NCI-H82 (cell line): Measurements from ENCODE around the gene DDR1.
"Not testable (repeated sequence)": the region's sequence is repeated elsewhere in the genome, so short reads cannot be mapped to it uniquely, and the experiment has no call there.

Experiments used
- DNase-seq: peaks from one replicate; lab custom pipeline; 2025; lab: John Stamatoyannopoulos, UW

Gene DDR1

DNA sequence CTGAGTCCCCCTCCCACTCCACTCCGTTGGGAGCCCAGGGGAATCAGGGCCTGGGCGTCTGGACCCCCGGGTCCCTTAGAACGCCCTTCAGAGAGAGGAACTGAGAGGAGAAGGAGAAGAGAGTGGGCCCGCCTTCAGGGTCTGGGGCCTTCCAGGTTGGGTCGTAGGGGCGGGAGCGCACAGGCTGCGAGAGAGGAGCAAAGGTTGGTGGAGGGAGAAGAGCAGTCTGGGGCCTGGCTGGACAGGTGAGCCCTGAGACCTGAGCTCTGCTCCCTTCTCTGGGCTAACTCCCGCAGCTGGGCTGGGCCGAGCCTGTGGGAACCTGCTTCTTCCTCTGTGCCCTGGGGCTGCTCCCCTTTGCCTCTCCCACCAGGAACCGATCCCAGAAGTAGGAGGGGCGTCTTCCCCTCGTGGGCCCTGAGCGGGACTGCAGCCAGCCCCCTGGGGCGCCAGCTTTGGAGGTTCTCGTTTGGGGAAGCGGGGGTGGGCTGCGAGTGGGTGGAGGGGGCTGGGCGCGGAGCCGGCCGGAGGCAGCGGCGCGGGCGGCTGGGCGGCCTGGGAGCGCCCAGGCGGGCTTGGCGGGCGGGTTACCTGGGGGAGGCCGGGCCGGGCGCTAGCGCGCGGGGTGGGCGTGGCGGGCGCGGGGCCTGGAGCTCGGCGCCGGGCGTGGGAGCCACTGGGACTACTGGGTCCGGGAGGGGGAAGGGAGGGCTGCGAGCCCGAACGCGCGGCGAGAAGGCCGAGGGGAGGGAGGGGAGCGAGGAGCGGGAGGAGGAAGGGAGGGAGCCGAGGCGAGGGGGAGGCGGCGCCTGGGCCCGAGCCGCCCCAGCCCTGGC lies at the start of gene DDR1:
Gene DDR1 (plus strand): TSS at position 835 of the 836 bp plus-strand sequence. CDS start 4,211 bp downstream, outside the sequence.
- peak; percentile 75 for DNase-seq

DNA sequence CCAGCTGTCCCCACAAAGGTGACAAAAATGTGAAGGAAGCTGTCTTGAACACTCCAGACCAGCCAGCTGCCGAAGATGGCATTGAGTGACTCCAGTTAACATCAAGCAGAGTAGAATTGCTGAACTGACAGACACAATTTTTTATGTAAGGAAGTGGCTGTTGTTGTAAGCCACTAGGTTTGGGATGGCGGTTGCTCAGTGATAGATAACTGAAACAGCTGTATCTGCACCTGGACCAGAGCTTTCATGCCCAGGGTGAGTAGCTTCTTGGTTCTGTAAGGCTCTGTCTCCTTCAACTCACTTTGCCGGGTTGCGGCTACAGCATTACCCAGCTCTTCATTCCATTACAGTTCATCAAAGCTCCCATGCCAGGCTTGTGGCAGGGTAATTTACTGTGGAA lies 49.7 kb upstream of the DDR1 start:
- no peak for DNase-seq

DNA sequence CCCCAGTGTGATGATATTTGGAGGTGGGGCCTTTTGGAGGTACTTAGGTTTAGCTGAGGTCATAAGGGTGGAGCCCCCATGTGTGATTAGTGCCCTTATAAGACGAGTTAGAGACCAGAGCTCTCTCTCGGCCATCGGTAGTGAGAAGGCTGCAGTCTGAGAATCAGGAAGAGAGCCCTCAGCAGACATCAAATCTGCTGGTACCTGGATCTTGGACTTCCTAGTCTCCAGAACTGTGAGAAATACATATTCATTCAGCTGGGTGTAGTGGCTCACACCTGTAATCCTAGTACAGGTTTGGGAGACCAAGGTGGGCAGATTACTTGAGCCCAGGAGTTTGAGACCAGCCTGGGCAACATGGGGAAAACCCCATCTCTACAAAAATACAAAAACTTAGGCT lies 48.7 kb upstream of the DDR1 start:
- no peak for DNase-seq

DNA sequence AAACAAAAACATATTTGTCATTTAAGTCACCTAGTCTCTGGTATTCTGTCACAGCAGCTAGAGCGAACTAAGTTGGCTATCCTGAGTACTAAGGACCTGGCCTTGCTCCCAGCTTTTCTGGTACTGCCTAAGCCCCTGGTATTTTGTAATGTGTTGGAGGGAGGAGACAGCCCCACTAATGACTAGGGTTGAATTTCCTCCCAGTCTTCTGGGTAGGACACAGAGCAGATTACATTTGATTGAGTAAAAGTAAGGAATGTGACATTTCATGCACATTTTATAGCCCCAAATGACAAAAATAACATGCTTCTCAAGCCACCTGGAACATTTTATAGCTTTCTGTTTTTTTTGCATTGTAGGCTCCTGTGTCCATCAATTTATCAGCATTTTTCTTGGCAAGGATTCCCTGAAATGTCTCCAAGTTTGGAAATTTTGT lies 47.9 kb upstream of the DDR1 start:
- no peak for DNase-seq

DNA sequence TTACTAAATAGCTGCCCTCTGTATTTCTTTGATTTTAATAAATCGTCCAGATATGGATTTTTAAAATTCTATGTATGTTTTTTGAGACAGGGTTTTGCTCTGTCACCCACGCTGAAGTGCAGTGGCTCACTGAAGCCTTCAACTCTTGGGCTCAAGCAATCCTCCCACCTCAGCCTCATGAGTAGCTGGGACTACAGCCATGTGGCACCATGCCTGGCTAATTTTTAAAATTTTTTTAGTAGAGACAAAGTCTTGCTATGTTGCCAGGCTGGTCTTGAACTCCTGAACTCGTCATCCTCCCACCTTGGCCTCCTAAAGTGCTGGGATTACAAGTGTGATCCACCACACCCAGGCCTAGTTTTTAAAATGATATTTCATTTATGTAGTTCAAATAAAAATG lies 47.4 kb upstream of the DDR1 start:
- DNase-seq, result no peak

DNA sequence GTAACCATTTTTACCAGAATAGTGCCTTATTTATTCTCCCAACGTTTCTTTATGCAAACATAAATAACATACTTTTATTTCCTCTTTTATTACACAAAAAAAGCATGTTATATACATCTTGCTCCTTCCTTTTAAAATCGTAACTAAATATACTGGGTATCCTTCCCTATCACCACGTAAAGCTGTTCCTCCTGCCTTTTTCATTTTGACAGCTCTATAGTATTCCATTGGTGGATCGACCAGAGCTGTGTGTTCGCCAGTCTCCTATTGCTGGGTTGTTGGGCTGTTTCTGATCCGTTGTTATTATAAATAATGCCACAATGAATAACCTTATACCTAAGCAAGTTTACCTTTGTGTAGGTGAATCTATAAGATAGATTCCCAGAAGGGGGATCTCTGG lies 46.9 kb upstream of the DDR1 start:
- DNase-seq, result no peak

DNA sequence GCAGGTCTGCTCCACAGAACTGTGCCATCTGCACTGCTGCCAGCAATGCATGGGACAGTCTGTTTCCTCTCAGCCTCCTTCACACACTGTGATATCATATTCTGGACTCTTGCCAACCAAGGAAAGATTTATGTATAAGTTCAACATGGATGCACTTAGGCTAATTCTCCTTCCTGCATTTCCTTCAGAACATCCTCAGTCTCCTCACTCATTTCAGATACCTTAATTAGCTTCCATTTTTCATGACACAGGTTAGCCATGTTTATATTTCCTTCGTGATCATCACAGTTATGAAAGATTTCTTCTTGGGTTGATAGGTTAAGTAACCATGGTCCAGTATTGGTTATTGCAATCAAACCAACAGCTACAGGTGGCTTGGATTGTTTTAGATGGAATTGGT lies 46.4 kb upstream of the DDR1 start:
- DNase-seq, result peak; percentile 32

DNA sequence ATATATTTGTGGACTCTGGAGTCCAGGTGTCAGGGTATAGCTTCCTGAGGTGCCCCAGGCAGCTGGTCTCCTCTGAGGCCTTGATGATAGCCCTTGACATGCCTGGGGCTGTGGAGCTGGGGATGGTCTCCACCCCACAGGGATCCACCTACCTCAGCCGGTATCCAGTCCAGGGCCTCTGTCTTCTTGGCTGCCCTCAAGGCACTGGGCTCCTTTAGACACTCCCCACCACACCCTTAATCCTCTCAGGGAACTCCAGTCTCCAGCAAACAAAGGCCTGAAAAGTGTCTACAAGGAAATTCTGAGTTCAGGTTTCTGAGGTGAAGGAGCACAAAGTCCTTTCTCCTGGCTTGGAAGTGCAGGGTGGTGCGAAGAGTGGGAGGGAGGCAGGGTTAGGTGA lies 44.6 kb upstream of the DDR1 start:
- no peak for DNase-seq

DNA sequence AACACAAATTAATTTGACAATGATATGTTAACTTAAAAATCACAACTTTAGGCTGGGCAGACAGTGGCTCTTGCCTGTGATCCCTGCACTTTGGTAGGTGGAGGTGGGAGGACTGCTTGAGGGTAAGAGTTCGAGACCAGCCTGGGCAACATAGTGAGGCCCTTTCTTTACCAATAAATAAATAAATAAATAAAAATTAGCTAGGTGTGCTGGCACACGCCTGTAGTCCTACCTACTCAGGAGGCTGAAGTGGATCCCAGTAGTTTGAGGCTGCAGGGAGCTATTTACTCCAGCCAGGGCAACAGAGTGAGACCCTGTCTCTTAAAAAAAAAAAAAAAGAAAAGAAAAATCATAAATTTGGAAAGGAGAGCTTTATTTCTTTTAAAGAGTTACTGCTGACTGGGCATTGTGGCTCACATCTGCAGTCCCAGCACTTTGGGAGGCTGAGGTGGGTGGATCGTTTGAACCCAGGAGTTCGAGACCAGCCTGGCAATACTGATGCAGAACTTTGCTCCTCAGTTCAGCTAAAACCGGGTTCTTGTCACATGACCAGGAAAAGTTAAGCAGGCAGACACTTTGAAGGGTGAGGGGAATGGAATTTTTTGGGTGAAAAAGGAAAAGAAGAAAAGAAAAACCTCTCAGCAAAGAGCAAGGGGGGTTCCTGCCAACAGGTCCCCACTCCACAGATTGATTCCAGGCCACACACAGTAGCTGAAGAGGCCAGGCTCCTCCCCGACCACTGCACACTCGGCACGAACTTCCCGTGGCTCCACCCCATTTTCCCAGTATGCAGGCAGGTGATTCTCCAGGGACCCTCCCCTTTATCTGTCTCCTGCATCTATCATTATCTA lies 44.0 kb upstream of the DDR1 start:
- DNase-seq, result no peak

DNA sequence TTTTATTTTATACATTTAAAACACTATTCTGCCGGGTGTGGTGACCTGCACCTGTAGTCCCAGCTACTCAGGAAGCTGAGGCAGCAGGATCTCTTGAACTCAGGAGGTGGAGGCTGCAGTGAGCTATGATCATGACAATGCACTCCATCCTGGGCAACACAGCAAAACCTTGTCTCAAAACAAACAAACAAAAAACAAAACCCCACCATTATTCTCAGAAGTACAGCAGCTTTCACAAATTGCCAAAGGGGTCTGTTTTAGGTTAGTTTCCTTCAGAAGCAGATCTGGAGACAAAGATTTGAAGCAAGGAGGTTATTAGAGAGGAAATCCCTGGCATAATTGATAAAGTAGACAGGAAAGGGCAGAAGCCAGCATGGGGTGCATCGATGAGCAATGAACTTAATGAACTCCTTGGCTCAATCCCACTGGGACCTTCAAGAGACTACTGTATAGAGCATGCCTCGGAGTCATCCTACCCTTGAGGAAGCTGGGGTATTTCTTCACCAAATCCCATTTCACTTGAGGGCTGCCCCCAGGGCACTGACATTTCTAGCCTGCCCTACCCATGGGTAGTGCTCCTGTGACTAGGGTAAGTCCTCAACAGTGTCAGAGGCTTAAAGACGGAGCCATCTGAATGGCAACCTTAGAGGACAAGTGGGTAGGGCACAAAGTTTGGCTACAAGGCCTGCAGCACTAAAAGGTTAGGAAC lies 43.2 kb upstream of the DDR1 start:
- DNase-seq, result no peak

DNA sequence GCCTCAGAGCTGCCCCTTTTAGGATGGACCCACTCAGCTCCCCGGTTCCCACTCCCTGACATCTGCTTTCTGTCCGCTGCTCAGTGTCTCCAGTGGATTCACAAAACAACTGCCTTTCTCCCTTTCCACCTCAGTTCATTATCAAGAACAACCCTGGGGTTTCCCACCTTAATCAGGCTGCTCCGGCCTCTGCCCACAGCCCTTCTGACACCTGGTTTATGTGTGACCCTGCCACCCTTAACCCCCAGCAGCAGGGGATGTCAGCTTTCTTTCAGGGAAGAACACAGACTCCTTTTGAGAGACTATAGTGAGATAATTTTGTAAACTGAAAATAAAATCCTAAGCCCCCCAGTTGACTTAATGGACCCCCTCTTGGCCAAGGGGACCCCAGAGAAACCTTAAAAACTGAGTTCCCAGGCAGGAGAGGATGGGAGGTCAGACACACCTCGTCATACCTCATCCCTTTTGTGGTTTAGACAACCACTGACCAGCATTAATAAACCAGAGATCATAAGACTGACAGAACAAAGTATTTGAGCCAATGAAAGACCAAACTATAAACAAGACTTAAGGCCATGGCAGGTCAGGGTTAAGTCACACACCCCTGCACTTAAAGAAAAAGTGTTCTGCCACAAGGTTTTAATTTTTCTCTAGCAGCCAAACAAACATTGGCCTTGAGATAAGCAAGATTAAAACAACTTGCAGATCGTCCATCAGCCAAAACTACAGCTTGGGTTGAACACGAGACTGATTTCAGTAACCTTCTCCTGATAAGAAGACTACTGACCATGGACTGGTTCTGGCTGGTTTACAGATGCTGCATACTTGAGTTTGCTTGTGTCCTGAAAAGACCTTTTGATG lies 42.4 kb upstream of the DDR1 start:
- no peak for DNase-seq

DNA sequence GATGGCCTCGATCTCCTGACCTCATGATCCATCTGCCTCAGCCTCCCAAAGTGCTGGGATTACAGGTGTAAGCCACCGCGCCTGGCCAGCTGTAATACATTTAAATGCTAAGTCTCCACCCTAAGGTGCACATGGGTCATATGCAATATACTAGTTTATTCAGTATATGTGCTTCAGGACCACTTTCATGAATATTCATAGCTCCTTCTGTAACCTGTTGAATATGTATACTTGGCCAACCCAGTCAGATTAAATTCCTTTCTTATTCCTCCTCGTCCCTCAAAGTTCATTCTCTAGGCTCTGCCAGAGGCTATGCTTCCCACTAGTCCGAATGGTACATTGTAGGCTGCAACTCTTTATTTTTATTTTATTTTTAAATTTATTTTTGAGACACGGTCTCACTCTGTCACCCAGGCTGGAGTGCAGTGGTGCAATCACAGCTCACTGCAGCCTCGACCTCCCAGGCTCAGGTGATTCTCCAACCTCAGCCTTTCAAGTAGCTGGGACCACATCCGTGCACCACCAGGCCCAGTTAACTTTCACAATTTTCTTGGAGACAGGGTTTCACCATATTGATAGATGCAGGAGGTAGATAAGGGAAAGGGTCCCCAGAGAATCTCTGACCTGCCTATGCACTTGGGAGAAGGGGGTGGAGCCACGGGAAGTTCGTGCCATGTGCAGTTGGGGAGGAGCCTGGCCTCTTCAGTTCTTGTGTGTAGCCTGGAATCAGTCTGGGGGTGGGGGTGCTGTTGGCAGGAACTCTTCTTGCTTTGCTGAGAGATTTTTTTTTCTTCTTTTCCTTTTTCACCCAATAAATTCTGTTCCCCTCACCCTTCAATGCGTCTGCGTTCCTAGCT lies 41.3 kb upstream of the DDR1 start:
- peak; percentile 18 for DNase-seq

DNA sequence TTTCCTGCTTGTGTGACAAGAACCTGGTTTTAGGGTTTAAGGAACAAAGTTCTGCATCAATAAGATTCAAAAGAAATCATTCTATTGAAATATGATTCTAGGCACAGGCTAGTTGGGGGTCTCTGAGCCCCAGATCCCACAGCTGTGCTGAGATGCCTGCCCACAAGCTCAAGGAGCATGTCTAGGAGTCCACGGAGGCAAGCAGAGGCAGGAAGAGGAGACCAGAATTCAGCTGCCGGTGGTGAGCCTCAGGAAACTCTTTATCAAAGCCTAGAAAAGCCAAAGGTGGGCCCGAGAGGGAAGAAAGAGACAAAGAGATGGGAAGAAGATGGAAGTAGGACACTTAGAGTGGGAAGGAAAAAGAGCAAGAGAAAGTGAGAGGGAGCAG lies 40.7 kb upstream of the DDR1 start:
- DNase-seq, result no peak

DNA sequence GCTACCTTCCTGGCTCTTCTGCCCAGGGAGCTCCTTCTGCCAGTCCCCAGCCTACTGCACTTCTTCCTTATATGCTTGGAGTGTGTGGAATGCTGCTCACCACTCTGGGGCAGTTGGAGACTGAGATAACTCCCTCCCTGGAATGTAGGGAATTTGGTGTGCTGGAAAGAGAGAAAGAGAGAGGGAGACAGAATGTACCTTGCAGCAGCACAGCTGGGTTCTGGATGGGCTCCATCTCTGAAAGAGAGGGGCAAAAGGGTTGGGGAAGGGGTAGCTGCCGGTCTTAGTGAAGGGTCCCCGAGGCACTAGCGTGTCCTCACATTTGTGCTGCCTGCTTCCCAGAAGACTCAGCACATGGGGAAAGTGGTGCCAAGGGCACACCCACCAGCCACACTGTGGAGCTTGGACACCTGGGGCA lies 40.2 kb upstream of the DDR1 start:
- DNase-seq, result no peak

DNA sequence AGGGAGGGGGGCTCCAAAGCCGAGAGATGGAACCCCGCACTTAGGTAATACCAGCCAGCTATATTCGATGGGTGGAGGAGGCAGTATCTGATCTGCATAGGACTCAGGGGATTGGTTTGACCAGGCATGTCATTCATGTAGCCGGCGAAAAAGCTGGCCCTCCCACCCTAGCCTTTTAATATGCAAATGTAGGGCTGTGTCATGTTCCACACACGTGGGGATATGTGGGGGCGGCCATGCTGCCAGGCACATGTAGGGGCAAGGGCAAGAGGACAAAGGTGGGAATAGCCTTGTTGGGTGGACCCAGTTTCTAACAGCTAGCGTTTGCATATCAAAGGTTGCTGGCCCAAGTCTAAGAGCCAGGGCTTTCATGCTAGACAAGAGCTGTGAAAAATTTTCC lies 39.1 kb upstream of the DDR1 start:
- peak; percentile 33 for DNase-seq

DNA sequence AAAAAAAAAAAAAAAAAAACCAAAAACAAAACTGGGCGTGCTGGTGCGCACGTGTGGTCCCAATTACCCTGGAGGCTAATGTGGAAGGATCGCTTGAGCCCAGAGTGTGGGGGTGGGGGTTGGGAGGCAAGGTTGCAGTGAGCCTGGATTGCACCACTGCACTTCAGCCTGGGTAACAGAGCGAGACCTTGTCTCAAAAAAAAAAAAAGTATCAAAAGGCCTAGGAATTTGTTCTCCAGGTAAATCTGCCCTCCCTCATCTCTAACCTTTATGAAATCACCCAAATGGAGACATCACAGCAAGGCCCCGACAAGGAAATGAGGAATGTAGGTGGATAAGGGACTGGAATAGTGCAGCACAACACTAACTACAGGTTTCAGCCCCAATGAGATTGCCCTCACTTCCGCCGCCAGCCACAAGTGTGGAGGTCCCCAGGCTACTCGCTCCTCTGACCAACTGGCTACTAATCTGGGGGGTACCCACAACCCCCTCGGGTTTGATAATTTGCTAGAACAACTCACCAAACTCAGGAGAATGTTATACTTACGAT lies 36.8 kb upstream of the DDR1 start:
- DNase-seq, result no peak

DNA sequence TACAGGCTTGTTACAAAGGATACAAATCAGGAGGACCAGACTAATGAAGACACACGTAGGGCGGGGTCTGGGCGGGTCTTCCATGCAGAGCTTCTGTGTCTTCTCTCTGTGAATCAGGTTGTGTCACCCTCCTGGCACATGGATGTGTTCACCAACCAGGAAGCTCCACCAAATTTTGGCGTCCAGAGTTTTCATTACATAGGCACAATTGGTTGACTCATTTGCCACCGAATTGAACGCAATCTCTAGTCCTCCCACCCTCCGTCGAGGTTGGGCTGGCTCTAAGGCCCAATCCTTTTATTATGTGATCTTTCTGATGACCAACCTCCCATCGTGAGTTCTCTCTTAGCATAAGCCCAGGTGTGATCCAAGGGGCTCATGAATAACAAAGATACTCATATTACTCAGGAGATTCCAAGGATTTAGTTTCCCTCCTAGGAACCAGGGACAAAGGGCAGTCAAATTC lies 36.3 kb upstream of the DDR1 start:
- no peak for DNase-seq

DNA sequence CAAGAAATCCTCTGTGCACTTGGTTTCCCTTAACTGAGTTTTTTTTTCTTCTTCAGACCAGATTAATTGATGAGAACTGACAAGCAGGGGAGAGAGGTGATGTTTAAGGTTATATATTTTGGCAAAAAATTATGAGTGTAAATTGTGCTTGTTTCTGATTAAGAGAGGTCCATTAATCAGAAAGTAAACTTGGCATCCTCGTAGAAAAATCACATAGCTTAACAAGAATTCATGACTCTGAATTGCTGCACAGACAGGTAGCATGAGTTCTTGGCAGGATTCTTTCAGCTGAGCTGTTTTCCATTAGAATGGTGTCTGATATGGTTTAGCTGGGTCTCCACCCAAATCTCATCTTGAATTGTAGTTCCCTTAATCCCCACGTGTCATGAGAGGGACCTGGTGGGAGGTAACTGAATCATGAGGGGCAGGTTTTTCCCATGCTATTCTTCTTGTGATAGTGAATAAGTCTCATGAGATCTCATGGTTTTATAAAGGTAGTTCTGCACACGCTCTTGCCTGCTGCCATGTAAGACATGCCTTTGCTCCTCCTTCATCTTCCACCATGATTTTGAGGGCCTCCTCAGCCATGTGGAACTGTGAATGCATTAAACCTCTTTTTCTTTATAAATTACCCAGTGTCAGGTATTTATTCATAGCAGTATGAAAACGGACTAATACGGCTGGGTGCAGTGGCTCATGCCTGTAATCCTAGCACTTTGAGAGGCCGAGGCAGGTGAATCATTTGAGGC lies 34.2 kb upstream of the DDR1 start:
- DNase-seq, result no peak

DNA sequence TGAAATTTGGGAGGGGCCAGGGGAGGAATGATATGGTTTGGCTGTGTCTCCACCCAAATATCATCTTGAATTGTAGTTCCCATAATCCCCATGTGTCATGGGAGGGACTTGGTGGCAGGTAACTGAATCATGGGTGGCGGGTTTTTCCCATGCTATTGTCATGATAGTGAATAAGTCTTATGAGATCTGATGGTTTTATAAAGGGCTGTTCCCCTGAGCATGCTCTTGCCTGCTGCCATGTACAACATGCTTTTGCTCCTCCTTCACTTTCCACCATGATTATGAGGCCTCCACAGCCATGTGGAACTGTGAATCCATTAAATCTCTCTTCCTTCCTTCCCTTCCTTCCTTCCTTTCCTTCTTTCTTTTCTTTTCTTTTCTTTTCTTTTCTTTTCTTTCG lies 31.9 kb upstream of the DDR1 start:
- DNase-seq, result not testable (repeated sequence)
